Measurements from ENCODE around the gene ELL2. TPM values are rescaled to one million over a fixed set of nuclear protein-coding genes. Genes with fewer than 3 reads are reported as not detected.
A peak's percentile ranks its signal among the peaks of the same experiment; 100 is the strongest.

ELL2 gene
- total and polyA plus RNA-seq, 9 of the 15 experiments (the other 6 are each of a cell fraction or from before 2014, with no cell fraction given), result 4.3 to 18.3 (median 14.5) TPM

- TF ChIP-seq RREB1 (CRISPR knock-in tag; IDR thresholded peaks at IDR 0.05), result no peak
- TF ChIP-seq, protein P1, sequence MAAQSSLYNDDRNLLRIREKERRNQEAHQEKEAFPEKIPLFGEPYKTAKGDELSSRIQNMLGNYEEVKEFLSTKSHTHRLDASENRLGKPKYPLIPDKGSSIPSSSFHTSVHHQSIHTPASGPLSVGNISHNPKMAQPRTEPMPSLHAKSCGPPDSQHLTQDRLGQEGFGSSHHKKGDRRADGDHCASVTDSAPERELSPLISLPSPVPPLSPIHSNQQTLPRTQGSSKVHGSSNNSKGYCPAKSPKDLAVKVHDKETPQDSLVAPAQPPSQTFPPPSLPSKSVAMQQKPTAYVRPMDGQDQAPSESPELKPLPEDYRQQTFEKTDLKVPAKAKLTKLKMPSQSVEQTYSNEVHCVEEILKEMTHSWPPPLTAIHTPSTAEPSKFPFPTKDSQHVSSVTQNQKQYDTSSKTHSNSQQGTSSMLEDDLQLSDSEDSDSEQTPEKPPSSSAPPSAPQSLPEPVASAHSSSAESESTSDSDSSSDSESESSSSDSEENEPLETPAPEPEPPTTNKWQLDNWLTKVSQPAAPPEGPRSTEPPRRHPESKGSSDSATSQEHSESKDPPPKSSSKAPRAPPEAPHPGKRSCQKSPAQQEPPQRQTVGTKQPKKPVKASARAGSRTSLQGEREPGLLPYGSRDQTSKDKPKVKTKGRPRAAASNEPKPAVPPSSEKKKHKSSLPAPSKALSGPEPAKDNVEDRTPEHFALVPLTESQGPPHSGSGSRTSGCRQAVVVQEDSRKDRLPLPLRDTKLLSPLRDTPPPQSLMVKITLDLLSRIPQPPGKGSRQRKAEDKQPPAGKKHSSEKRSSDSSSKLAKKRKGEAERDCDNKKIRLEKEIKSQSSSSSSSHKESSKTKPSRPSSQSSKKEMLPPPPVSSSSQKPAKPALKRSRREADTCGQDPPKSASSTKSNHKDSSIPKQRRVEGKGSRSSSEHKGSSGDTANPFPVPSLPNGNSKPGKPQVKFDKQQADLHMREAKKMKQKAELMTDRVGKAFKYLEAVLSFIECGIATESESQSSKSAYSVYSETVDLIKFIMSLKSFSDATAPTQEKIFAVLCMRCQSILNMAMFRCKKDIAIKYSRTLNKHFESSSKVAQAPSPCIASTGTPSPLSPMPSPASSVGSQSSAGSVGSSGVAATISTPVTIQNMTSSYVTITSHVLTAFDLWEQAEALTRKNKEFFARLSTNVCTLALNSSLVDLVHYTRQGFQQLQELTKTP (IDR thresholded peaks at IDR 0.05; ENCODE audit: low read depth in 1 of 2, partially characterized antibody in 2 of 2), result peak in 1 of 2 experiments; percentile 28
- TF ChIP-seq, protein P2, sequence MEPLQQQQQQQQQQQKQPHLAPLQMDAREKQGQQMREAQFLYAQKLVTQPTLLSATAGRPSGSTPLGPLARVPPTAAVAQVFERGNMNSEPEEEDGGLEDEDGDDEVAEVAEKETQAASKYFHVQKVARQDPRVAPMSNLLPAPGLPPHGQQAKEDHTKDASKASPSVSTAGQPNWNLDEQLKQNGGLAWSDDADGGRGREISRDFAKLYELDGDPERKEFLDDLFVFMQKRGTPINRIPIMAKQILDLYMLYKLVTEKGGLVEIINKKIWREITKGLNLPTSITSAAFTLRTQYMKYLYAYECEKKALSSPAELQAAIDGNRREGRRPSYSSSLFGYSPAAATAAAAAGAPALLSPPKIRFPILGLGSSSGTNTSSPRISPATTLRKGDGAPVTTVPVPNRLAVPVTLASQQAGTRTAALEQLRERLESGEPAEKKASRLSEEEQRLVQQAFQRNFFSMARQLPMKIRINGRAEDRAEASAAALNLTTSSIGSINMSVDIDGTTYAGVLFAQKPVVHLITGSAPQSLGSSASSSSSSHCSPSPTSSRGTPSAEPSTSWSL (CRISPR knock-in tag; IDR thresholded peaks at IDR 0.05; ENCODE audit: borderline replicate concordance), result no peak
- TF ChIP-seq RBM34 (IDR thresholded peaks at IDR 0.05; ENCODE audit: borderline replicate concordance, insufficient read depth, low read length), result no peak
- TF ChIP-seq ETS2 (tag; IDR thresholded peaks at IDR 0.05; ENCODE audit: borderline replicate concordance, poor library complexity, severe bottlenecking), result no peak
- TF ChIP-seq, protein P3, sequence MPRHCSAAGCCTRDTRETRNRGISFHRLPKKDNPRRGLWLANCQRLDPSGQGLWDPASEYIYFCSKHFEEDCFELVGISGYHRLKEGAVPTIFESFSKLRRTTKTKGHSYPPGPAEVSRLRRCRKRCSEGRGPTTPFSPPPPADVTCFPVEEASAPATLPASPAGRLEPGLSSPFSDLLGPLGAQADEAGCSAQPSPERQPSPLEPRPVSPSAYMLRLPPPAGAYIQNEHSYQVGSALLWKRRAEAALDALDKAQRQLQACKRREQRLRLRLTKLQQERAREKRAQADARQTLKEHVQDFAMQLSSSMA (CRISPR knock-in tag; IDR thresholded peaks at IDR 0.05), result no peak
- no peak; the same call in 1 of the 2 replicates for TF ChIP-seq LEF1 (IDR thresholded peaks at IDR 0.05)
- no peak for TF ChIP-seq RBM14 (IDR thresholded peaks at IDR 0.05; ENCODE audit: borderline replicate concordance, insufficient read depth, low read depth, low read length)
- TF ChIP-seq SRSF7 (optimal IDR thresholded peaks at IDR 0.05; ENCODE audit: low read depth, low read length), result no peak
- peak; percentile 18; the same call in 1 of the 2 replicates for TF ChIP-seq PKNOX1 (IDR thresholded peaks at IDR 0.05)
- 0 out of 2 replicates have a peak, but pooled peaks have one; percentile 2 for TF ChIP-seq ELF4 (CRISPR knock-in tag; IDR thresholded peaks at IDR 0.05)
- no peak for TF ChIP-seq ZKSCAN8 (CRISPR knock-in tag; IDR thresholded peaks at IDR 0.05)
Measured at GRCh38 chr5:95884511-95884910, 77.1 kb downstream of the ELL2 start (continued).

Measured in K562 (cell line).